ENCODE measurements around the gene LENG8. TPM values are rescaled to one million over a fixed set of nuclear protein-coding genes. Genes with fewer than 3 reads are reported as not detected.

LENG8 gene
- total RNA-seq, 2 donors from 2014 or later = 139 to 171 TPM

- Mint-ChIP-seq H3K9me3 (peaks cover 26% of the 10 kb centered on the region), H3K36me3 (ENCODE audit: low read depth) (no peaks in the 10 kb centered on the region), H3K4me1 (peaks cover 3% of the 10 kb centered on the region), H3K27ac (no peak overlapping the region), H3K4me3 (no peak overlapping the region), H3K27me3 (ENCODE audit: insufficient read depth) (peaks cover 32% of the 10 kb centered on the region)
- no peak for TF ChIP-seq CTCF (conservative IDR thresholded peaks at IDR 0.05)
- H3K27me3 ChIP-seq (ENCODE audit: control insufficient read depth, insufficient read depth, low read length, poor library complexity, severe bottlenecking) = no peaks in the 10 kb centered on the region
- no peaks in the 10 kb centered on the region for H3K36me3 ChIP-seq (ENCODE audit: control insufficient read depth, insufficient read depth, low read length)
- no peak overlapping the region for H3K4me3 ChIP-seq (ENCODE audit: low read length)
- H3K9ac ChIP-seq (ENCODE audit: extremely low read depth, low read length, poor library complexity, severe bottlenecking) = no peak overlapping the region
- no peak overlapping the region for H3K27ac ChIP-seq (ENCODE audit: low read depth, low read length)
- no peaks in the 10 kb centered on the region for H3K9me3 ChIP-seq (ENCODE audit: control insufficient read depth, low read length)
- no peak for DNase-seq
- H3K4me1 ChIP-seq (ENCODE audit: control insufficient read depth, insufficient read depth, low read length) = no peaks in the 10 kb centered on the region
These were observed 43.4 kb upstream of the LENG8 start for GRCh38 chr19:54405628-54406027.

DNA sequence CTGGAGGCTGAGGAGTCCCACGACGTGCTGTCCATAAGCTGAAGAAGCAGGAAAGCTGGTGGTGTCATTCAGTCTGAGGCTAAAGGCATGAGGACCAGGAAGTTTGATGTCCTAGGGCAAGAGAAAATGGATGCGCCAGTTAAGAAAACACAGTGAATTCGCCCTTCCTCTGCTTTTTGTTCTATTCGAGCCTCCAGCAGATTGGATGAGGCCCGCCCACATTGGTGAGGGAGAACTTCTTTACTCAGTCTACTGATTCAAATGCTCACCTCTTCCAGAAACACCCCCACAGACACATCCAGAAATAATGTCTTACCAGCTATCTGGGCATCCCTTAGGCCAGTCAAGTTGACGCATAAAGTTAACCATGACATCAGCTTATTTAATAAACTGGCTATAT is 41.2 kb upstream of the LENG8 start:
- H3K36me3 ChIP-seq (ENCODE audit: control insufficient read depth, insufficient read depth, low read length) = no peaks in the 10 kb centered on the region
- no peak for DNase-seq
- H3K4me3 Mint-ChIP-seq = no peak overlapping the region
- TF ChIP-seq CTCF (conservative IDR thresholded peaks at IDR 0.05) = no peak
- H3K4me1 ChIP-seq (ENCODE audit: control insufficient read depth, insufficient read depth, low read length) = no peaks in the 10 kb centered on the region
- no peak overlapping the region for H3K27ac Mint-ChIP-seq
- WGBS, 2 experiments (ENCODE audit: insufficient coverage in 1 of 2, insufficient read length in 1 of 2) = 80 to 94% methylated on average over 7 of the region's 7 CpGs
- peaks cover 3% of the 10 kb centered on the region for H3K4me1 Mint-ChIP-seq
- H3K9ac ChIP-seq (ENCODE audit: extremely low read depth, low read length, poor library complexity, severe bottlenecking) = no peak overlapping the region
- no peak overlapping the region for H3K4me3 ChIP-seq (ENCODE audit: low read length)
- no peak overlapping the region for H3K27ac ChIP-seq (ENCODE audit: low read depth, low read length)
- H3K9me3 Mint-ChIP-seq = peaks cover 26% of the 10 kb centered on the region
- peaks cover 2% of the 10 kb centered on the region for H3K27me3 ChIP-seq (ENCODE audit: control insufficient read depth, insufficient read depth, low read length, poor library complexity, severe bottlenecking)
- H3K9me3 ChIP-seq (ENCODE audit: control insufficient read depth, low read length) = no peaks in the 10 kb centered on the region
- H3K36me3 Mint-ChIP-seq (ENCODE audit: low read depth) = no peaks in the 10 kb centered on the region
- peaks cover 52% of the 10 kb centered on the region for H3K27me3 Mint-ChIP-seq (ENCODE audit: insufficient read depth)

DNA sequence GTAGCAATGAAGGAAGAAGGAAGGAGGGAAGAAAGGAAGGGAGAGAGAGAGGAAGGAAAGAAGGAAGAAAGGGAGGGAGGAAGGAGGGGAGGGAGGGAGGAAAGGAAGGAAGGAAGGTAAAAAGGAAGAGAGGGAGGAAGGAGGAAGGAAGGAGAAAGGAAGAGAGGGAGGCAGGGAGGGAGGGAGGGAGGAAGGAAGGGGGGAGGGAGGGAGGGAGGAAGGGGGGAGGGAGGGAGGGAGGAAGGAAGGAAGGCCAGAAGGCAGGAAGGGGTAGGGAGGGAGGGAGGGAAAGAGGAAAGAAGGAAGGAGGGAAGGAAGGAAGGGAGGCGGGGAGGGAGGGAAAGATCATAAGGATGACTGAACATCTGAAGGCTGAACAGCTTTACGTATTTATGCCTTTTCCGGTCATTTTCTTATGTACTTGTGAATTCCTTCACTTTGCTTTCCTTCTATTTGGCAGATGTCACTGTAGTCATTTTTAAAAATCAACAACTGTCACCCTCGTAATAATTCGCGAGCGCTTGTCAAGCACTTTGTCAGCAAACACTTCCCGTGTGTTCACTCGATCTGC is 40.5 kb upstream of the LENG8 start:
- Mint-ChIP-seq H3K4me3 (no peak overlapping the region), H3K9me3 (peaks cover 26% of the 10 kb centered on the region), H3K4me1 (no peaks in the 10 kb centered on the region), H3K27me3 (ENCODE audit: insufficient read depth) (peaks cover 57% of the 10 kb centered on the region), H3K36me3 (ENCODE audit: low read depth) (no peaks in the 10 kb centered on the region), H3K27ac (no peak overlapping the region)
- Histone ChIP-seq H3K27ac (ENCODE audit: low read depth, low read length) (no peak overlapping the region), H3K27me3 (ENCODE audit: control insufficient read depth, insufficient read depth, low read length, poor library complexity, severe bottlenecking) (peaks cover 7% of the 10 kb centered on the region), H3K4me3 (ENCODE audit: low read length) (no peak overlapping the region), H3K4me1 (ENCODE audit: control insufficient read depth, insufficient read depth, low read length) (no peaks in the 10 kb centered on the region), H3K9me3 (ENCODE audit: control insufficient read depth, low read length) (no peaks in the 10 kb centered on the region), H3K36me3 (ENCODE audit: control insufficient read depth, insufficient read depth, low read length) (no peaks in the 10 kb centered on the region), H3K9ac (ENCODE audit: extremely low read depth, low read length, poor library complexity, severe bottlenecking) (no peak overlapping the region)
- DNase-seq = no peak
- 91 to 93% methylated on average over 3 to 9 of the region's 9 CpGs for WGBS, 2 experiments (ENCODE audit: insufficient coverage in 1 of 2, insufficient read length in 1 of 2)
- TF ChIP-seq CTCF (conservative IDR thresholded peaks at IDR 0.05) = no peak
